ENCODE measurements around the gene HNRNPL. TPM values are rescaled to one million over a fixed set of nuclear protein-coding genes. Genes with fewer than 3 reads are reported as not detected.

Gene HNRNPL
- total and polyA plus RNA-seq, 9 of the 15 experiments (the other 6 are each of a cell fraction or from before 2014, with no cell fraction given), result 39.5 to 610 (median 299) TPM

DNA sequence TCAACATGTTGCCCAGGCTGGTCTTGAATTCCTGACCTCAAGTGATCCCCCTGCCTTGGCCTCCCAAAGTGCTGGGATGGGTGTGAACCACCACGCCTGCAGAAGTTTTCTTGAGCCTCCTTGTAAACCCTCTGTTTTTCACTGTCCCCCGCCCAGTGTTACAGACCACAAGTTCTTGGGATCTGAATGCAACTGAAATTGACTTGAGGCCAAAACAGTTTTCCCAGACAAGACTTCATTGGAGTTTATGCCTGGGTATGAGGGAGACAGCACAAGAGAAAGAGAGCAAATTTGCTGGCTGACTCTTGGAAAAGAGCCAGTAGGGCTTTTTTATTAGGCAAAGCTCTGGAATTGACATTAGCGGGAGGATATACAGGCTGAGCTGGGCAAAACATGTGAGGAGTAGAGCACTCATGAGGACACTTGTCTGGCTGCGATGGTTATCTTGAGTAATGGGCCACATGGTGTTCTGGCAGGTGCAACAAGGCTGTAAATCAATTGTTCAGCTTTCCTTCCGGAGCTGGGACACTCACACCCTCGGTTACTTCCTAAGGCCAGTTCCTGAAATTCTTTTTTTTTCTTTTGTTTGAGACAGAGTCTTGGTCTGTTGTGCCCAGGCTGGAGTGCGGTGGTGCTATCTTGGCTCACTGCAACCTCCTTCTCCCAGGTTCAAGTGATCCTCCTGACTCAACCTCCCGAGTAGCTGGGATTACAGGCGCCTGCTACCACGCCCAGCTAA, 12.7 kb upstream of the HNRNPL start (continued):
- TF ChIP-seq, protein P1, sequence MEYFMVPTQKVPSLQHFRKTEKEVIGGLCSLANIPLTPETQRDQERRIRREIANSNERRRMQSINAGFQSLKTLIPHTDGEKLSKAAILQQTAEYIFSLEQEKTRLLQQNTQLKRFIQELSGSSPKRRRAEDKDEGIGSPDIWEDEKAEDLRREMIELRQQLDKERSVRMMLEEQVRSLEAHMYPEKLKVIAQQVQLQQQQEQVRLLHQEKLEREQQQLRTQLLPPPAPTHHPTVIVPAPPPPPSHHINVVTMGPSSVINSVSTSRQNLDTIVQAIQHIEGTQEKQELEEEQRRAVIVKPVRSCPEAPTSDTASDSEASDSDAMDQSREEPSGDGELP (CRISPR knock-in tag; IDR thresholded peaks at IDR 0.05; ENCODE audit: borderline replicate concordance), result peak; percentile 52
- TF ChIP-seq NBN (IDR thresholded peaks at IDR 0.05; ENCODE audit: low read depth), result peak; percentile 78
- peak; percentile 77 for TF ChIP-seq TEAD4 (IDR thresholded peaks at IDR 0.05; ENCODE audit: low read length)
- no peak for TF ChIP-seq TEAD4 (CRISPR knock-in tag; IDR thresholded peaks at IDR 0.05; ENCODE audit: borderline replicate concordance)
- TF ChIP-seq ZEB2 (IDR thresholded peaks at IDR 0.05), result peak; percentile 90
- TF ChIP-seq SREBF1 (IDR thresholded peaks at IDR 0.05; ENCODE audit: borderline replicate concordance, low read depth, low read length), result no peak
- TF ChIP-seq KAT8 (IDR thresholded peaks at IDR 0.05; ENCODE audit: low read depth), result no peak
- TF ChIP-seq CREB1 (IDR thresholded peaks at IDR 0.05), result no peak
- no peak for TF ChIP-seq CREB1 (CRISPR knock-in tag; IDR thresholded peaks at IDR 0.05)
- TF ChIP-seq MCM5 (IDR thresholded peaks at IDR 0.05; ENCODE audit: low read depth), result no peak
- no peak for TF ChIP-seq MYNN (IDR thresholded peaks at IDR 0.05)
- no peak for TF ChIP-seq MYNN (CRISPR knock-in tag; IDR thresholded peaks at IDR 0.05)
- no peak for TF ChIP-seq NCOA6 (IDR thresholded peaks at IDR 0.05)
- no peak for TF ChIP-seq KAT7 (CRISPR knock-in tag; IDR thresholded peaks at IDR 0.05; ENCODE audit: borderline replicate concordance)
- TF ChIP-seq ZNF444 (CRISPR knock-in tag; IDR thresholded peaks at IDR 0.05), result no peak
- no peak for TF ChIP-seq CC2D1A (IDR thresholded peaks at IDR 0.05)
- no peak for TF ChIP-seq EHMT2 (IDR thresholded peaks at IDR 0.05)
- no peak for TF ChIP-seq ZNF717 (CRISPR knock-in tag; IDR thresholded peaks at IDR 0.05)
- peak in 1 of 2 experiments; percentile 73; a peak in 1 of 4 replicates for TF ChIP-seq TBL1XR1 (IDR thresholded peaks at IDR 0.05; ENCODE audit: low read length in 2 of 2)
- no peak for TF ChIP-seq LARP7 (IDR thresholded peaks at IDR 0.05)
- 0 out of 2 replicates have a peak, but pooled peaks have one; percentile 56 for TF ChIP-seq BACH1 (tag; IDR thresholded peaks at IDR 0.05)
- TF ChIP-seq JUNB (CRISPR knock-in tag; conservative IDR thresholded peaks at IDR 0.05), result no peak
- TF ChIP-seq, protein P2, sequence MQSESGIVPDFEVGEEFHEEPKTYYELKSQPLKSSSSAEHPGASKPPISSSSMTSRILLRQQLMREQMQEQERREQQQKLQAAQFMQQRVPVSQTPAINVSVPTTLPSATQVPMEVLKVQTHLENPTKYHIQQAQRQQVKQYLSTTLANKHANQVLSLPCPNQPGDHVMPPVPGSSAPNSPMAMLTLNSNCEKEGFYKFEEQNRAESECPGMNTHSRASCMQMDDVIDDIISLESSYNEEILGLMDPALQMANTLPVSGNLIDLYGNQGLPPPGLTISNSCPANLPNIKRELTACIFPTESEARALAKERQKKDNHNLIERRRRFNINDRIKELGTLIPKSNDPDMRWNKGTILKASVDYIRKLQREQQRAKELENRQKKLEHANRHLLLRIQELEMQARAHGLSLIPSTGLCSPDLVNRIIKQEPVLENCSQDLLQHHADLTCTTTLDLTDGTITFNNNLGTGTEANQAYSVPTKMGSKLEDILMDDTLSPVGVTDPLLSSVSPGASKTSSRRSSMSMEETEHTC (IDR thresholded peaks at IDR 0.05), result peak; percentile 73
- TF ChIP-seq STAT5A (IDR thresholded peaks at IDR 0.05; ENCODE audit: borderline replicate concordance, low read length), result no peak
- TF ChIP-seq, protein P3, sequence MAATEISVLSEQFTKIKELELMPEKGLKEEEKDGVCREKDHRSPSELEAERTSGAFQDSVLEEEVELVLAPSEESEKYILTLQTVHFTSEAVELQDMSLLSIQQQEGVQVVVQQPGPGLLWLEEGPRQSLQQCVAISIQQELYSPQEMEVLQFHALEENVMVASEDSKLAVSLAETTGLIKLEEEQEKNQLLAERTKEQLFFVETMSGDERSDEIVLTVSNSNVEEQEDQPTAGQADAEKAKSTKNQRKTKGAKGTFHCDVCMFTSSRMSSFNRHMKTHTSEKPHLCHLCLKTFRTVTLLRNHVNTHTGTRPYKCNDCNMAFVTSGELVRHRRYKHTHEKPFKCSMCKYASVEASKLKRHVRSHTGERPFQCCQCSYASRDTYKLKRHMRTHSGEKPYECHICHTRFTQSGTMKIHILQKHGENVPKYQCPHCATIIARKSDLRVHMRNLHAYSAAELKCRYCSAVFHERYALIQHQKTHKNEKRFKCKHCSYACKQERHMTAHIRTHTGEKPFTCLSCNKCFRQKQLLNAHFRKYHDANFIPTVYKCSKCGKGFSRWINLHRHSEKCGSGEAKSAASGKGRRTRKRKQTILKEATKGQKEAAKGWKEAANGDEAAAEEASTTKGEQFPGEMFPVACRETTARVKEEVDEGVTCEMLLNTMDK (IDR thresholded peaks at IDR 0.05; ENCODE audit: borderline replicate concordance, insufficient read depth, low read depth, low read length, poor library complexity, severe bottlenecking), result no peak
- TF ChIP-seq ZNF408 (CRISPR knock-in tag; IDR thresholded peaks at IDR 0.05; ENCODE audit: low read depth), result no peak
- TF ChIP-seq ELF2 (CRISPR knock-in tag; IDR thresholded peaks at IDR 0.05), result peak; percentile 26; the same call in 1 of the 2 replicates
- TF ChIP-seq RBM25 (IDR thresholded peaks at IDR 0.05; ENCODE audit: low read depth, low read length, severe bottlenecking), result no peak
